Measurements from ENCODE around the gene CDC20B. TPM values are rescaled to one million over a fixed set of nuclear protein-coding genes. Genes with fewer than 3 reads are reported as not detected.

Gene CDC20B
- polyA plus RNA-seq, 1 of the 3 experiments (the other 2 are of a cell fraction), result 0.03 TPM

- Histone ChIP-seq H3K9me2 (no peaks in the 10 kb centered on the region), H4K20me1 (ENCODE audit: insufficient read depth) (no peaks in the 10 kb centered on the region), H3K9ac (no peak overlapping the region), H3K4me1 (ENCODE audit: control insufficient read depth in 1 of 2, insufficient read depth in 2 of 2, low read depth in 1 of 2, low read length in 1 of 2) (no peaks in the 10 kb centered on the region; a peak in 1 of 4 replicates), H3F3A (replicated peaks; ENCODE audit: insufficient read depth) (peaks cover 4% of the 10 kb centered on the region), H2AFZ (ENCODE audit: low read depth) (peak overlapping the region; percentile 35; the same call in 1 of the 2 replicates), H3K36me3 (replicated peaks in 1 of 2; ENCODE audit: control insufficient read depth in 1 of 2, insufficient read depth in 2 of 2, low read length in 1 of 2) (no peaks in the 10 kb centered on the region), H3K4me3 (ENCODE audit: low read depth in 2 of 2, low read length in 1 of 2) (peak overlapping the region in 1 of 2 experiments; percentile 26; a peak in 1 of 4 replicates), H3K27ac (ENCODE audit: low read depth in 2 of 2, low read length in 1 of 2) (no peak overlapping the region), H3K9me3 (no peaks in the 10 kb centered on the region), H3K79me2 (ENCODE audit: insufficient read depth) (no peaks in the 10 kb centered on the region), H3K27me3 (ENCODE audit: insufficient read depth) (peaks cover 85% of the 10 kb centered on the region), H3K4me2 (peak overlapping the region; percentile 65; the same call in 1 of the 2 replicates)
- POLR2A ChIA-PET, result no interaction called here
- DNase-seq, result peak; percentile 56
- CTCF ChIA-PET, result interaction anchor here (0.6 to 1.0 kb wide), 2 partner anchors 11 to 48 kb away, joined by 3 read pairs; no protein-coding TSS in a partner anchor
- TF ChIP-seq MAX (IDR thresholded peaks at IDR 0.05; ENCODE audit: low read depth), result no peak
- TF ChIP-seq NFIC (IDR thresholded peaks at IDR 0.05; ENCODE audit: borderline replicate concordance), result no peak
- TF ChIP-seq SIN3A (IDR thresholded peaks at IDR 0.05; ENCODE audit: borderline replicate concordance, low read depth, low read length), result no peak
- no peak for TF ChIP-seq TAF1 (IDR thresholded peaks at IDR 0.05; ENCODE audit: borderline replicate concordance, low read depth, low read length)
- TF ChIP-seq USF2 (IDR thresholded peaks at IDR 0.05; ENCODE audit: borderline replicate concordance, low read depth, low read length), result no peak
- no peak for TF ChIP-seq ELF1 (IDR thresholded peaks at IDR 0.05)
- TF ChIP-seq CTCF (IDR thresholded peaks at IDR 0.05), result no peak
- no peak for TF ChIP-seq POLR2AphosphoS5 (IDR thresholded peaks at IDR 0.05; ENCODE audit: low read depth, low read length)
- TF ChIP-seq USF1 (IDR thresholded peaks at IDR 0.05; ENCODE audit: borderline replicate concordance, low read depth), result no peak
- no peak for TF ChIP-seq YY1 (IDR thresholded peaks at IDR 0.05; ENCODE audit: low read depth)
- TF ChIP-seq RAD21 (IDR thresholded peaks at IDR 0.05; ENCODE audit: low read length), result no peak
- TF ChIP-seq EP300 (IDR thresholded peaks at IDR 0.05; ENCODE audit: borderline replicate concordance in 1 of 2, low read depth in 1 of 2, low read length in 1 of 2), result no peak
- no peak for TF ChIP-seq JUND (IDR thresholded peaks at IDR 0.05)
- no peak for TF ChIP-seq GATA2 (CRISPR knock-in tag; IDR thresholded peaks at IDR 0.05)
- TF ChIP-seq MXI1 (IDR thresholded peaks at IDR 0.05; ENCODE audit: low read depth, low read length), result no peak
- TF ChIP-seq GABPA (IDR thresholded peaks at IDR 0.05; ENCODE audit: low read depth), result no peak
- no peak for TF ChIP-seq SMC3 (IDR thresholded peaks at IDR 0.05; ENCODE audit: low read depth, low read length)
- no peak for TF ChIP-seq REST (IDR thresholded peaks at IDR 0.05; ENCODE audit: low read depth, low read length)
- no peak for TF ChIP-seq EZH2phosphoT487 (IDR thresholded peaks at IDR 0.05; ENCODE audit: borderline replicate concordance, low read depth)
- WGBS (ENCODE audit: low lambda C conversion rate), result 16% methylated on average over 33 of the region's 62 CpGs
Measured at GRCh38 chr5:55220433-55221185, 47.6 kb upstream of the CDC20B start.

Measured in SK-N-SH (cell line).